Keratinocyte (primary cell): ENCODE measurements around the gene NEK6. TPM values are rescaled to one million over a fixed set of nuclear protein-coding genes. Genes with fewer than 3 reads are reported as not detected.

ENCODE experiments used
- DNase-seq: peaks from one replicate; pipeline ENCODE4 v3.0.0-alpha.2; 2011; ENCODE audit warnings: low read depth, missing footprints, low spot score
- FAIRE-seq: peaks from 2 replicates; lab custom pipeline; 2011; peaks lifted over from hg19 to GRCh38; lab: Jason Lieb, UNC
- H2AFZ ChIP-seq: 2 replicates; pipeline ENCODE4 v1.6.0; 2012; ENCODE audit warnings: low read length, control low read depth, inconsistent platforms; ENCODE audit not compliant: control insufficient read depth
- H3K27ac ChIP-seq: 2 replicates; pipeline ENCODE4 v1.5.1; 2011; ENCODE audit warnings: low read length; ENCODE audit not compliant: control insufficient read depth, insufficient read depth
- H3K27me3 ChIP-seq: 3 replicates; pipeline ENCODE4 v1.6.0; 2011; ENCODE audit warnings: low read length; ENCODE audit not compliant: control insufficient read depth, insufficient read depth; ENCODE audit errors: extremely low read depth
- H3K36me3 ChIP-seq, 2 experiments: 2 replicates in 1 of 2; 3 replicates in 1 of 2; pipeline ENCODE4 v1.5.1; 2011; ENCODE audit warnings: low read length in 2 of 2, mild to moderate bottlenecking in 1 of 2; ENCODE audit not compliant: control insufficient read depth in 2 of 2, insufficient read depth in 2 of 2; ENCODE audit errors: extremely low read depth in 1 of 2
- H3K4me1 ChIP-seq: 3 replicates; pipeline ENCODE4 v1.5.1; 2011; ENCODE audit warnings: low read length; ENCODE audit not compliant: control insufficient read depth, insufficient read depth; ENCODE audit errors: extremely low read depth
- H3K4me2 ChIP-seq: 3 replicates; pipeline ENCODE4 v1.6.0; 2011; ENCODE audit warnings: low read depth, low read length; ENCODE audit not compliant: control insufficient read depth, insufficient read depth; ENCODE audit errors: extremely low read depth
- H3K4me3 ChIP-seq, 3 experiments: fragments of 200-600 bp in 1 of 3; sonication (generic) in 1 of 3; 2 replicates in 2 of 3; 3 replicates in 1 of 3; pipeline ENCODE4 v1.5.1; 2011 to 2016; ENCODE audit warnings: low read length in 3 of 3, mild to moderate bottlenecking in 3 of 3, control low read depth in 2 of 3, inconsistent platforms in 1 of 3, low read depth in 1 of 3, mixed read lengths in 1 of 3, mixed run types in 1 of 3, moderate library complexity in 1 of 3; ENCODE audit not compliant: control insufficient read depth in 2 of 3, insufficient read depth in 2 of 3; ENCODE audit errors: extremely low read depth in 1 of 3
- H3K79me2 ChIP-seq: 2 replicates; pipeline ENCODE4 v1.6.0; 2012; ENCODE audit warnings: low read length; ENCODE audit not compliant: control insufficient read depth, insufficient read depth
- H3K9ac ChIP-seq: 3 replicates; pipeline ENCODE4 v1.6.0; 2011; ENCODE audit warnings: low read length; ENCODE audit not compliant: control insufficient read depth, insufficient read depth; ENCODE audit errors: extremely low read depth
- H3K9me1 ChIP-seq: 3 replicates; pipeline ENCODE4 v1.6.0; 2011; ENCODE audit warnings: low read length; ENCODE audit not compliant: control insufficient read depth, insufficient read depth; ENCODE audit errors: extremely low read depth
- H3K9me3 ChIP-seq: 2 replicates; pipeline ENCODE4 v1.5.1; 2012; ENCODE audit warnings: low read depth, low read length; ENCODE audit not compliant: control insufficient read depth
- H4K20me1 ChIP-seq: 3 replicates; pipeline ENCODE4 v1.6.0; 2011; ENCODE audit warnings: low read length; ENCODE audit not compliant: control insufficient read depth, insufficient read depth; ENCODE audit errors: extremely low read depth
- CTCF ChIP-seq, 3 experiments: IDR thresholded peaks in 1 of 3; conservative IDR thresholded peaks in 1 of 3; optimal IDR thresholded peaks in 1 of 3; 2 replicates in 2 of 3; 3 replicates in 1 of 3; pipeline versions ENCODE3 to v1.5.1; 2011; ENCODE audit warnings: low read length in 3 of 3, mild to moderate bottlenecking in 3 of 3, moderate library complexity in 2 of 3, control low read depth in 1 of 3, inconsistent platforms in 1 of 3; ENCODE audit not compliant: insufficient read depth in 2 of 3; ENCODE audit errors: extremely low read depth in 1 of 3
- EZH2 ChIP-seq: IDR thresholded peaks from one replicate; pipeline ENCODE4 v1.6.1; 2012; ENCODE audit warnings: inconsistent platforms, mild to moderate bottlenecking, low read length, moderate library complexity
- dilution Hi-C: fragments of 300-500 bp; cut with MboI; formaldehyde crosslinking; loops from one replicate; pipeline ENCODE4 v1.7.0; 2020; ENCODE audit warnings: low sequenced_read_pairs; ENCODE audit not compliant: extremely low pct_ligation_motif_present
- polyA plus RNA-seq, 5 experiments: library from polyadenylated mRNA; depleted of rRNA in 3 of 5; stranded (reverse) in 3 of 5; stranded (forward) in 1 of 5; unstranded in 1 of 5; fragments of >200 nt; gene quantifications; 1 replicate in 1 of 5; 2 replicates in 3 of 5; 3 replicates in 1 of 5; pipeline versions ENCODE4 v1.2.1 to v1.2.3, GENCODE V29; 2011 to 2012; ENCODE audit warnings: missing spikeins in 2 of 5, low read depth in 1 of 5, low replicate concordance in 1 of 5

The NEK6 gene
- polyA plus RNA-seq, 1 donor (not counting 4 experiments of a cell fraction or from before 2014, with no cell fraction given) = 56.4 TPM

GRCh38 chr9:124210697-124211096, 47.1 kb upstream of the NEK6 start:
- H3K27ac ChIP-seq = no peak overlapping the region
- H3K4me3 ChIP-seq = no peak overlapping the region
- H3K9me3 ChIP-seq = no peaks in the 10 kb centered on the region
- FAIRE-seq (no peak), DNase-seq (no peak)
- no peak overlapping the region for H2AFZ ChIP-seq
- H3K4me2 ChIP-seq = no peak overlapping the region
- no peak for TF ChIP-seq EZH2
- no peak for TF ChIP-seq CTCF (optimal IDR thresholded peaks at IDR 0.05 in 1 of 3, IDR thresholded peaks at IDR 0.05 in 1 of 3, conservative IDR thresholded peaks at IDR 0.05 in 1 of 3; ENCODE audit: extremely low read depth in 1 of 3, insufficient read depth in 2 of 3, low read length in 3 of 3)
- no peaks in the 10 kb centered on the region for H3K79me2 ChIP-seq
- H3K4me1 ChIP-seq = no peaks in the 10 kb centered on the region
- no peaks in the 10 kb centered on the region for H4K20me1 ChIP-seq
- no peaks in the 10 kb centered on the region for H3K36me3 ChIP-seq
- H3K9ac ChIP-seq = no peak overlapping the region
- peaks cover 21% of the 10 kb centered on the region for H3K27me3 ChIP-seq
- dilution Hi-C loops = no loop called here
- H3K9me1 ChIP-seq = no peaks in the 10 kb centered on the region

- no peak for TF ChIP-seq CTCF (optimal IDR thresholded peaks at IDR 0.05 in 1 of 3, IDR thresholded peaks at IDR 0.05 in 1 of 3, conservative IDR thresholded peaks at IDR 0.05 in 1 of 3; ENCODE audit: extremely low read depth in 1 of 3, insufficient read depth in 2 of 3, low read length in 3 of 3)
- no peak for TF ChIP-seq EZH2
- H3K27ac ChIP-seq = no peak overlapping the region
- DNase-seq (no peak), FAIRE-seq (no peak)
- H3K4me3 ChIP-seq = no peak overlapping the region
- no peak overlapping the region for H2AFZ ChIP-seq
- no peaks in the 10 kb centered on the region for H3K9me1 ChIP-seq
- H3K4me1 ChIP-seq = no peaks in the 10 kb centered on the region
- H3K36me3 ChIP-seq = no peaks in the 10 kb centered on the region
- H4K20me1 ChIP-seq = no peaks in the 10 kb centered on the region
- H3K79me2 ChIP-seq = no peaks in the 10 kb centered on the region
- no peaks in the 10 kb centered on the region for H3K9me3 ChIP-seq
- no peak overlapping the region for H3K4me2 ChIP-seq
- H3K27me3 ChIP-seq = peaks cover 18% of the 10 kb centered on the region
- dilution Hi-C loops = no loop called here
- H3K9ac ChIP-seq = no peak overlapping the region
Measured at GRCh38 chr9:124212381-124213050, 45.2 kb upstream of the NEK6 start.
